DOHH2 (cell line): ENCODE measurements around the gene TMPRSS4.

Experiments
- H3F3A ChIP-seq: fragments of 200-600 bp; sonication (generic), shearing (Covaris generic); 2 replicates; pipeline ENCODE4 v1.6.0; 2016; ENCODE audit warnings: antibody characterized with exemption, mild to moderate bottlenecking; ENCODE audit not compliant: control insufficient read depth, insufficient read depth
- H3K27ac ChIP-seq: fragments of 200-600 bp; sonication (generic); 2 replicates; pipeline ENCODE4 v1.5.1; 2014; ENCODE audit warnings: low read depth, mild to moderate bottlenecking, low read length, moderate library complexity
- H3K27me3 ChIP-seq: fragments of 200-600 bp; sonication (generic); 2 replicates; pipeline ENCODE4 v1.6.1; 2014; ENCODE audit warnings: mild to moderate bottlenecking, low read length, mixed read lengths; ENCODE audit not compliant: control insufficient read depth
- H3K36me3 ChIP-seq: fragments of 200-600 bp; sonication (generic); 2 replicates; pipeline ENCODE4 v1.6.1; 2014; ENCODE audit warnings: mild to moderate bottlenecking, low read length, moderate library complexity, mixed read lengths; ENCODE audit not compliant: control insufficient read depth
- H3K4me1 ChIP-seq: fragments of 200-600 bp; sonication (generic); 2 replicates; pipeline ENCODE4 v1.6.1; 2014; ENCODE audit warnings: mild to moderate bottlenecking, low read length, mixed read lengths; ENCODE audit not compliant: control insufficient read depth
- H3K4me2 ChIP-seq: fragments of 200-600 bp; sonication (generic); 2 replicates; pipeline ENCODE4 v1.6.0; 2014; ENCODE audit warnings: mild to moderate bottlenecking, low read length, moderate library complexity
- H3K4me3 ChIP-seq: fragments of 200-600 bp; sonication (generic); 2 replicates; pipeline ENCODE4 v1.5.1; 2014; ENCODE audit warnings: mild to moderate bottlenecking, low read length, mixed read lengths
- H3K79me2 ChIP-seq: fragments of 200-600 bp; sonication (generic); 2 replicates; pipeline ENCODE4 v1.6.1; 2014; ENCODE audit warnings: mild to moderate bottlenecking, low read length, mixed read lengths; ENCODE audit not compliant: control insufficient read depth
- H3K9me2 ChIP-seq: fragments of 200-600 bp; sonication (generic); replicated peaks from 2 replicates; pipeline ENCODE4 v1.6.1; 2014; ENCODE audit warnings: mild to moderate bottlenecking, low read length, mixed read lengths; ENCODE audit not compliant: control insufficient read depth
- H3K9me3 ChIP-seq: fragments of 200-600 bp; sonication (generic); 2 replicates; pipeline ENCODE4 v1.6.1; 2014; ENCODE audit warnings: antibody characterized with exemption, low read length, mixed read lengths; ENCODE audit not compliant: control insufficient read depth, insufficient read depth
- H4K20me1 ChIP-seq: fragments of 200-600 bp; sonication (generic); 2 replicates; pipeline ENCODE4 v1.6.0; 2014; ENCODE audit warnings: low read depth, mild to moderate bottlenecking, antibody characterized with exemption, low read length, moderate library complexity; ENCODE audit not compliant: control insufficient read depth, insufficient read depth
- CTCF ChIP-seq: fragments of 200-600 bp; sonication (generic); IDR thresholded peaks from one replicate; pipeline ENCODE4 v1.5.1; 2014; ENCODE audit warnings: antibody characterized with exemption, mild to moderate bottlenecking, low read depth, low read length; ENCODE audit not compliant: poor library complexity, severe bottlenecking
- EZH2phosphoT487 ChIP-seq: fragments of 200-600 bp; sonication (generic); IDR thresholded peaks from 2 replicates; pipeline ENCODE4 v1.6.1; 2017; ENCODE audit warnings: borderline replicate concordance, mild to moderate bottlenecking, antibody characterized with exemption, low read length, moderate library complexity, mixed read lengths

Gene TMPRSS4

GRCh38 chr11:118064956-118065355 is 11.9 kb upstream of the TMPRSS4 start:
- Histone ChIP-seq H3K4me2 (no peak overlapping the region), H3K27me3 (peaks cover 3% of the 10 kb centered on the region; the same call in 1 of the 2 replicates), H3K9me3 (no peaks in the 10 kb centered on the region), H3K4me3 (no peak overlapping the region), H3K79me2 (no peaks in the 10 kb centered on the region), H3K36me3 (no peaks in the 10 kb centered on the region), H3F3A (no peaks in the 10 kb centered on the region), H4K20me1 (no peaks in the 10 kb centered on the region), H3K27ac (no peak overlapping the region), H3K9me2 (no peaks in the 10 kb centered on the region), H3K4me1 (no peaks in the 10 kb centered on the region)
- TF ChIP-seq EZH2phosphoT487 (no peak), CTCF (no peak)

- no peaks in the 10 kb centered on the region for H4K20me1 ChIP-seq
- no peaks in the 10 kb centered on the region for H3K9me3 ChIP-seq
- H3K79me2 ChIP-seq = no peaks in the 10 kb centered on the region
- no peaks in the 10 kb centered on the region for H3F3A ChIP-seq
- H3K36me3 ChIP-seq = no peaks in the 10 kb centered on the region
- H3K4me2 ChIP-seq = no peak overlapping the region
- peaks cover 3% of the 10 kb centered on the region; the same call in 1 of the 2 replicates for H3K27me3 ChIP-seq
- no peak for TF ChIP-seq CTCF
- TF ChIP-seq EZH2phosphoT487 = no peak
- H3K9me2 ChIP-seq = no peaks in the 10 kb centered on the region
- no peak overlapping the region for H3K27ac ChIP-seq
- H3K4me1 ChIP-seq = no peaks in the 10 kb centered on the region
- no peak overlapping the region for H3K4me3 ChIP-seq
These were observed 11.5 kb upstream of the TMPRSS4 start for GRCh38 chr11:118065384-118065783.

GRCh38 chr11:118067006-118067405 is 9.9 kb upstream of the TMPRSS4 start:
- H3K27ac ChIP-seq = no peak overlapping the region
- H3K9me2 ChIP-seq = no peaks in the 10 kb centered on the region
- no peak overlapping the region for H3K4me3 ChIP-seq
- no peaks in the 10 kb centered on the region for H3K9me3 ChIP-seq
- H3K4me2 ChIP-seq = no peak overlapping the region
- H4K20me1 ChIP-seq = no peaks in the 10 kb centered on the region
- no peaks in the 10 kb centered on the region for H3F3A ChIP-seq
- no peaks in the 10 kb centered on the region for H3K4me1 ChIP-seq
- H3K79me2 ChIP-seq = no peaks in the 10 kb centered on the region
- peaks cover 10% of the 10 kb centered on the region; the same call in 1 of the 2 replicates for H3K27me3 ChIP-seq
- no peaks in the 10 kb centered on the region for H3K36me3 ChIP-seq
- TF ChIP-seq EZH2phosphoT487 (no peak), CTCF (no peak)
